ENCODE results near the gene LRP8.
"Not testable (repeated sequence)": the region's sequence is repeated elsewhere in the genome, so short reads cannot be mapped to it uniquely, and the experiment has no call there.

LRP8 gene

DNA sequence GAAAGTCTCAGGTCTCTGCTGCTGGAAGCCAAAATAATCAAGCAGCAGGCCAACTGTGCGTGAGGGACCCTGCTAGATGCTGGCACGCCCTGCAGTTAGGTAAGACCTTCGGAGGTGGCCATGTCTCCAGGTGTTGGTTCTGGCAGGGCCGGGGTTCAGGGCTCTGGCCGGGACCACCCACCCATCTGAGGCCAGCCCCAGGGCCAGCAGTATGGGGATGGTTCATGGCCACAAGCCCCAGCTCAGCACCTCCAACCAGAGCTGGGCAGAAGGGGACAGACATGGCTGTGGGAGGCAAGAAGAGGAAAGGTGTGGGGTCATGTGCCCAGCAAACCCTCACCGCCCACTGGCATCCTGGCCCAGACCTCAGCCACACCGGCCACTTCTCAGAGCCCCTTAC, 23.3 kb downstream of the LRP8 start:
- no peak for DNase-seq (ENCODE audit: low read depth)

DNA sequence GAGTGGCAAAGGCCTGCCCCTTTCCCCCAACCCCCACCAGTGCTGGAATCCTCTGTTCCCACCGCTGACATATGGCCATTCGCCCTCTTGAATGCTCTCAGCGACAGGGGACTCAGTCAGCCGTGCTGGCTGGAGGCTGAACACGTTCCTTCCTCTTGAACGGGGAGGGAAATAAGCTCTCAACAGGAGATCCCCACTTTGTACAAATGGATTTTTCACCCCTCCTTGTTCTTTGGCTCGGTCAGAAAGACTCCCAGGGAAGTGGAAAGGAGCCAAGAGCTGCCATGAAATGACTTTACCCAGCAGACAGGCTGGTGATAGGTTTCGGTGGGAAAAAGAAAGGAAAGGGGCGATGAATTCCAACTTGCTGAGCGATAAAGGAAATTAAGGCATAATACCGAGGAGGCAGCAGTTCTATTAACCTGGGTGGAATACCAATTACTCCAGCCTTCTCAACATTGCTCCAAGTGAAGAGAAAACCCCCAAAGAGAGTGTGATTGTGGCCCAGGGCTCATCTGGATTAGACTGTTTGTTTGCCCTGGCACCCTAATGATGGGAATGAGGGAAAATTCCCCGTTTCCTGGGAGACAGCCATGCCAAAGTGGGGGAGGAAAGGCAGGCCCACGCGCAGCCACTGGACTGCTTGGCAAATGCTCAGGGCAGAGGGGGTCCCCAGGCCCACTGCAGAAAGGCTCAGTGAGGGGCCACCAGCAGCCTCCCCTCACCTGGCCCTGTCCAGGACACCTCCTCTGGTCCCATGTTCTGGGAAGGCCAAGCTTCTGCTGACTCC, 23.9 kb downstream of the LRP8 start:
- DNase-seq (ENCODE audit: low read depth): no peak

DNA sequence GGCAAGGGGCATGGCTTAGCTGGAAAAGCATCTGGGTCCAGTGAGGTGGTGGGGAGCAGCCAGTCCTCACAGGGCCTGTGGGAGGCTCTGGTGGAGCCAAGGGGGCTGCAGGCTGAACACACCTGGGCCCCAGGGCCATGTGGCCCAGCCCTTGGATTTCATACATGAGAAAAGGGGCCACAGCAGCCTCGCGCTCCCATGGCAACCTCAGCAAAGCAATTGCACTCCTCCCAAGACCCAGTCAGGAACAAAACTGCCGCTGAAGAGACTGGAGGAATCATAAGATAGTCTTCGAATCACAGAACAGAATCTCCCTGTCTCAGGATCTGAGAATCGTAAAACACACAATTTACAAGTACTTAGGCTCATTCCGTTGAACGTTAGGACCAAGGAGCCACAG, 24.6 kb downstream of the LRP8 start:
- no peak for DNase-seq (ENCODE audit: low read depth)

DNA sequence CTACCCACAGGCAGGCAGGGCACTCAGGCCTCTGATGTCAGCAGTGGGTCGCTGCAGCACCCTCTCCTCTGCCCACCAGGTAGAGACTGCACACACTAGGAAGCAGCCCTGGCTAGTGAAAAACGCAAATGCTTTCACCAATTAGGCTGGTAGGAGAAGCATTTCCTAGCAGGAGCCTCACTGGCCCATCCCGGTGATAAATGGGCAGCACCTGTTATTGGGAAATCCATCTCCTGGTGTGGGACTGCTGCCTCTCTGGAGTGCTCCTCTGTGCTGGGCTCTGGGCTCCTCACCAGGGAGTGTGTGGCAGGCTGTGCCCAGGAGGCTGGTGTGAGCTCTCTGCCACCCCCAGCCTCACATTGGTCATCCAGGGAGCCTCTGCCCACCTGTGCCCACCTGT, 28.6 kb downstream of the LRP8 start:
- DNase-seq (ENCODE audit: low read depth): no peak

DNA sequence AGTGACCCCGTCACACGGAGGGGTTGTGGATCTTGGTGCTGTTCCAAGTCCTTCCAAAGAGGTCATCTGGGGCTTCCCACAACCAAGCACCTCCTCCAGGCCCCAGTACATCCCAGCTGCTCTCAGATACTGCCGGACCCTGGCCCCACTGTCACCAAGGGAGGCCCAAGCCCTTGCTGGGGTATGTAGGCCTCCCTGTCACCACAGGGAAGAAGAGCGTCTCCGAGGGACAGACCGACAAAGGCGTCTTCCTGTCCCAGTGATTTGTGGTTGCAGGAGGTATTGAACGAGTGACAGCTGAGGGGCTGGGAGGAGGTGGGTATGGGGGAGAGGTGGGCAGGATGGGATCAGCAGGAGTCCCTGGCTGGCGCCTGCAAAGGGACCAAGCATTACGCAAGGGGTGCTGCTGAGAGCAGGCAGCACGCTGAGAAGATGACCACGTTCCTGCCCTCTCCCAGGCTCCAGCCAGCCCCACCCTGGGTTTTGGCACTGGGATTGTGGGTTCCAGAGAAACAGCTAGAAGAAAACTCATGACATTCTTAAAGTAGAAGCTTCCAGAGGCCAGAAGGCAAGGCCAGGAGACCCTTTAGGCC, 29.7 kb downstream of the LRP8 start:
- no peak for DNase-seq (ENCODE audit: low read depth)

DNA sequence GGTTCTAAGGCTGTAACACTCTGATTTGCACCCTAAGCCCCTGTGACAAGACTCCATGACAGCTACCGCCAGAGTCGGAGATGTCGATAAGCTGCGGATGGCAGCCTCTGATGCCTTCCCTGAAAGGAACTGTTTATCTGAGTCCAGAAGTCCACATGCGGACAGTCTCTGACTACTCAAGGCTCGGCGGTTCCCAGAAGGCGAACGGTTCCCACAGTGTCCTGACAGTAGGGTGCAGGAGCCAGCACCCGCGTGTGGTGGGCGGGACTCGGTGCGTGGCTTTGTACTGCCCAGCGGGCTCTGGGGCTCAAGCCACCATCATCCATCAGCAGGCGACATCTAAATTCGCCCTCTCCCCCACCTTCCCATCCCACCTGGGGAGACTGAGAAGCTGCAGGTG, 30.7 kb downstream of the LRP8 start:
- DNase-seq (ENCODE audit: low read depth): no peak

DNA sequence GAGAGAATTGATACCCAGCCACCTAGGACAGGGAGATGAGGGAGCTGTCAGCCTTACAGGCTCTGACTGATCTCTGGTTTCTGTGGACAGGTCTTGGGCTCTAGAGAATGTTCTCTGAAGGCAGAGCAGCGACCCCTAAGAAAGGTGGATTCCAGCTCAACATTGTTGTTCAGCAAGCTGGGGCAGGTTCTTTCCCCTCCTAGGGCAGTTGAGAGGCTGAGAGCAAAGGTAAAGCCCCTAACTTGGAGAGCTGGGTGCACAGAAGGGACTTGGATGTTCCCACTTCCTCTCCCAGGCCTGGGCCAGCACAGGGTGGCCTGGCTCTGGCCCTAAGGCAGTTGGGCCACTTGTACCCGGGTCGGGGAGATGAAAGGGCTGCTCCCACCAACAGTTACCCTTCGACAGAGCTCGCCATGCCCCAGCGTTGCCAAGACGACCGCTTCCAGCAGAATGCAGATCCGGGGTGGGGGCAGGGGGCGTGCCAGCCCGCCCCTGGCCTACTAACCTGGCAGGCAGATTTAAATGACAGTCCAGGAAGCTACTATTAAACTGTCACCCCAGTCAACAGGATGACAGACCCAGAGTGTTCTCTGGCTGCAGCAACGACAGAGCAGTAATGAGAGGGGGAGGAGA, 31.6 kb downstream of the LRP8 start:
- no peak for DNase-seq (ENCODE audit: low read depth)

DNA sequence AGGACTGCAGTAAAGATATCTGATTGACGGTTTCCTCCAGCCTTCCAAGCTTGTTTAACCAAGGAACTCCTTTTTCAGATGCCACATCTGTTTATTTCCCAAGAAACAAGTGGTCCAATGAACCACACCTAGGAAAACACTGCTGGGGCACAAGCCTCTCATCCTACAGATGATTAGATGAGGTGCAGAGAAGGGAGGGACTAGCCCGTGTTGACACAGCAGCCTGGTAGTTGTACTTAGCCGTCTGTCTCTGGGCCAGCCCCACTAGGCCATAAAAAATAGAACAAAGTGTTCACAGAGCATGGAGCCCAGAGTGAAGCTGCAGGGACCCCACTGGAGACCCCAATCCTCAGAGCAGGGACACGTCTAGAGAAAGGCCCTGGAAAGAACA, 32.1 kb downstream of the LRP8 start:
- DNase-seq (ENCODE audit: low read depth): no peak

DNA sequence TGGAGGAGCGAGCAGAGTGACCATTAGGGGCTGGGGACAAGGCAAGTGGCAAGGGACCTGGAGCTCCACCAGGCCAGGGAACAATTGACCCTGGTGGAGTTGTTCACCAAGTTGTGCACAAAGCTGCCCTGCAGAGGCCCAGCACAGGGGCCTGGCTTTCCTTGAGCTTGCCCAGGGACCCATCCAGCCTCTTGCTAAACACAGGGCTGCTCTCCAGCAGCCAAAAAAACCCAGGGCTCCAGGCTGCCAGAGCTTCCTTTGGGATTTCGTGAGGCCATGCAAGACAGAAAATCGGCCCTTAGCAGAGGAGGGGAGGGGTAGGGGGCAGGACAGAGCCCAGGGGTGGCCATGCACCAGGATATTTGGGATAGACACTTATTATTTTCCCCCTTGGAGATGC, 32.6 kb downstream of the LRP8 start:
- DNase-seq (ENCODE audit: low read depth): no peak

DNA sequence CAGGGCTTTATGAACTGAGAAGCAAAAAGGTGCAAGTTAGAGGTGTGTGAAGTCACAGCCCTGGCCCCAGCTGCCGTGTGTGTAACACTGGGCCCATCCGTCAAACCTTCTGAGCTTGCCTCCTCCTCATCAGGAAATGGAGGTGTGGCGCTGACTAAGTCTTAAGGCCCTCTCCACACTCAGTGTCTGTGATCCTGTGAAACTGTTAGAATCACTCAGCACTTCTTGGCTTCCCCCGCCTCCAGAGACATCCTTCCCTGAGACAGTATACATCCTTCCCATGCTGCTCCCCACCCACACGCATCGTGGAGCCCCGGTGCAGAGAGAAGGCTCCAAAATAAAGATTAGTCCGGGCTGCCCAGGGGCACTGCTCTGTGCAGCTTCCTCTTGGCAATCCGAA, 33.3 kb downstream of the LRP8 start:
- DNase-seq (ENCODE audit: low read depth): no peak

DNA sequence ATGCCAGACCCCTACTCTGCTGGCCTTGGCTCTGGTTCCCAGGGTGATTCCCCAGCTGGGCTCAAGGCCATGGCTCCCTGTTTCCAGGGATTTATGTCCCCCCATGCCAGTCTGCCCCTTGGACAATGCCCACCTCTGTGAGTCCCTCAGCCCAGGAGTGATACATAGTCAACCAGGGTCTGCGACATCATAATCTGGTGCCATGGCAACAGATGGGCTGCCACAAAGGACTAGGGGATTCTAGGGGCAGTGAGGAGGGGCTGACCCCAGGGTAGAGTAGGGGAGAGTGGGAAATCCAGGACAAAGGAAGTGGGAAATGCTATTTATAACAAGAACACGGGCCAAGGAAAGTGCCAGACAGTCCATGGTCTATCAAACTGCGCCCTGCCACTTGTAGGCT, 33.8 kb downstream of the LRP8 start:
- DNase-seq (ENCODE audit: low read depth): no peak

DNA sequence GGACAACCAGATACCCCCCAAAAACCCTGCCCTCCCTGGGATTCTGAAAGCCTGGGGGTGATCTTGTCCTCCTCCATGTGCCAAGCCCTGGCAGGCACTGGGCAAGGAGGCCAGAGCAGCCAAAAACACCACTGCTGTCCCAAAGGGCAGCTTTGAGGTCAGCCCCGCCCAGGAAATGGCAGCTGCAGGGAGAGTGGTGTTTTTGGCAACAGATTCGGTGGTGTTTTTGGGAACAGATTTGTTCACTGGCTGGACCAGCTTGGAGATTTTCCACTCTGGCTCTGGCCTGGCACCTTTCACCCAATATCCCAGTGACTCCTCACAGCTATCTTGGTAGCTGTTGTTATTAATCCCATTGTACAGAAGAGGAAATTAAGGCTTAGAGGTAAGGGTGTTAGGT, 34.7 kb downstream of the LRP8 start:
- DNase-seq (ENCODE audit: low read depth): peak; percentile 19

DNA sequence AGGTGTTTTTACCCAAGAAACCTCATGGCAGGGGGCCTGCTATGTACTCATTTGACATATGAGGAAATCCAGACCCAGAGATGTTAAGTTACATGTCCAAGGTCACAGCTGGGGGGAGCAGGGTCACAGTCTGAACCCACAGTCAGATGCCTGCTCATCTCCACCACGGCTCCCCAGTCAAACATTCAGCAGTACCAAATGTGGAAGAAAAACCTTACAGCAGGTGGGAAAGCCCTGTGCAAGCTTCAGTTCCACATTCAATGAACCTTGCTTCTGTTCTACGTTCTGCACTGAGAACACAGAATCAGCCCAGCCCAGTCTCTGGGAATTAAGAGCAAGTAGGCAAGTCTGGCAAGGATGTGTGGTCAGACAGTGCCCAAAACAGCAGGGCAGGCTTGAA, 35.2 kb downstream of the LRP8 start:
- no peak for DNase-seq (ENCODE audit: low read depth)

DNA sequence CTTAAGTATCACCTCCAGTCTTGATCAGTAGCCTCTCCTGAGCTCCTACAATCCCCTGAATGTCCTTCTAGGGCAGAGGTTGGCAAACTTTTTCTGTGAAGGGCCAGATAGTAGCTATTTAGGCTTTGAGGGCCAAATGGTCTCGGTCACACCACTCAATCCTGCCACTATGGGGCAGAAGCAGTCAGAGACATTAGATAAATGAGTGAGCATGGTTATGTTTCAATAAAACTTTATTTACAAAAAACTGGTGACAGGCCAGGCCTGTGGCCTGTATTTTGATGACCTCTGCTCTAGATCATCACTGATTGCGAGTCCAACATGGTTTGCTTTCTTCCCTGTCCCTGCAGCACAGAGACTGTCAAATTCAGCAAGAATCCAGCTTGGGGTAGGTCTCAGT, 36.3 kb downstream of the LRP8 start:
- DNase-seq (ENCODE audit: low read depth): no peak

DNA sequence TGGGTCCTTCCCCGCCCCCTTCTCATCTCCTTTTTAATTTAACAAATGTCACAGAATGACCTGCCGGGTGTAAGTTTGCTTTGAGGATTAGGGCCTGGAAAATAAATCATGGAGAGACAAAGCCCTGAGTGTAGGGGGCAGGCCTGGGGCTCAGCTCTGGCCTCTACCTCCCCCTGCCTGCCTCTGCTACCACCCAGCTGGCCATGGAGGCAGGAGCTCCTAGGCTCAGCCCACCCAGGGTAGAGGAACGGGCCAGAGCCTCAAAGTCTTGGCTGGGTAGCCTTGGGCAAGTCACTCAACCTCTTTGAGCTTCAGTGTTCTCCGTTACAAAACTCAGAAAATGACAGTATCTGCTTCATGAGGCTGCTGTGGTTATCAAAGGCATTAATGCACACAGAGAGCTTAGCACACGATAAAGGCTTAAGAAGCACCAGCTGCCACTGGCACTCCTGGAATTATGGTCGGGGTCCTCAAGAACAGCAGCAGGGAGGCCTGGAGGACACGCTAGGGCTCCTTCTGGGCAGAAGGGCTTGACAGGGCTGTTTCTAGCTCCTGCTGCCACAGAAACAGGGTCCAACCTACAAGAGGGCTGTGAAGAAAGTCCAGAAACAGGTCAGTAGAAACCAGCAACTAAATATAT, 39.0 kb downstream of the LRP8 start:
- DNase-seq (ENCODE audit: low read depth): no peak

DNA sequence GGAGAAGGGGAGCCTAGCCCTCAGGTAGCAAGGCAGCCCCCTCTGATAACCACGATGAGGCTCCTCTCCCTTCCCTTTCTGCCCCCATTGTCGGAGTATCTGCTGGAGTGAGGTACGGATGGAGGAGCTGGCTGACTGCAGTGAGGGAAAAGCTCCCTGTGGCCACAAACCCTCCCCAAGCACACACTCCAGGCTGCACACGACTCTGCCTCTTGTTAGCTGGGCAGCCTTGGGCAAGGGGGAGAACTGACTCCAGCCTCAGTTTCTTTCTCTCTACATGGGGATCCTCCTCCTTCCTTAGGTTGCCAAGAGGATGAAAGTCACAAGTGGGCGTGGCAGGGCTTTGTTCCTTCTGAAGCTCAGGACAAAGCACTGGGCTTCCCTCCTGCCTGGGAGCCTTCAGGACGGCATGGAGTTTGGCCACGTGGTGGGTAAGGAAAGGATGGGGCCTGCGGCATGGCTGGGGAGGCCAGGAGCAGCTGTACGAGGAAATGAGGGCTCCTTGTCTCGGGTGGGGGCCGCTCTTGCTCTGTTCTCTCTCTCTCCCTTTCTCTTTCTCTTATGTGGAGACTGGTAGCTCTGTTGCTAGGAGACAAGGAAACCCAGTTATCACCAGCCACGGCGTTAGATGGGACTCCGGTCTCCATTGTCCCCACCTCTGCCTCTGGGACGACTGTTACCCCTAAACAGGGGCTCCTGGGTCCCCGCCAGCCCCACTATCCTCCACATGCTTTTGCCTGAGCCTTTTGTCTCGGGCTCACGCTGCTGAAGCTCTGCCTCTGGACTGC, 39.7 kb downstream of the LRP8 start:
- DNase-seq (ENCODE audit: low read depth): no peak

DNA sequence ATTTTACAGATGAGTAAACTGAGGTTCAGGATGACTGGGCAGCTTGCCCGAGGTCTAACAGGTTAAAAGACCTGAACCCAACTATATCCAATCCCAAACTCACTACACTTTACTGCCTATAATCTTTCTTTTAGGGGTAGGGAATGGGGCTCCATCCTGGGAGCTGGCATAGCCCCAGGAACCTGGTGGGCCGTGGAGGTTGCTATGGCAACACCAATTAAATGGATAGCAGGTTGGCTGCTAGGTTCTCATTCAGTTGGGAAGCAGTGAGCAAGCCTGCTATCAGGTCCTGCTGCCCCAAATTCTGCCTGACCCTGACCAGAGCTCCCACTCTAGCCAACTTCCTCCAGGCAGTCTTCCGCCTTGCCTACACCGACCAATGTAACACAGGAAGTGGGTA, 40.9 kb downstream of the LRP8 start:
- DNase-seq (ENCODE audit: low read depth): no peak

DNA sequence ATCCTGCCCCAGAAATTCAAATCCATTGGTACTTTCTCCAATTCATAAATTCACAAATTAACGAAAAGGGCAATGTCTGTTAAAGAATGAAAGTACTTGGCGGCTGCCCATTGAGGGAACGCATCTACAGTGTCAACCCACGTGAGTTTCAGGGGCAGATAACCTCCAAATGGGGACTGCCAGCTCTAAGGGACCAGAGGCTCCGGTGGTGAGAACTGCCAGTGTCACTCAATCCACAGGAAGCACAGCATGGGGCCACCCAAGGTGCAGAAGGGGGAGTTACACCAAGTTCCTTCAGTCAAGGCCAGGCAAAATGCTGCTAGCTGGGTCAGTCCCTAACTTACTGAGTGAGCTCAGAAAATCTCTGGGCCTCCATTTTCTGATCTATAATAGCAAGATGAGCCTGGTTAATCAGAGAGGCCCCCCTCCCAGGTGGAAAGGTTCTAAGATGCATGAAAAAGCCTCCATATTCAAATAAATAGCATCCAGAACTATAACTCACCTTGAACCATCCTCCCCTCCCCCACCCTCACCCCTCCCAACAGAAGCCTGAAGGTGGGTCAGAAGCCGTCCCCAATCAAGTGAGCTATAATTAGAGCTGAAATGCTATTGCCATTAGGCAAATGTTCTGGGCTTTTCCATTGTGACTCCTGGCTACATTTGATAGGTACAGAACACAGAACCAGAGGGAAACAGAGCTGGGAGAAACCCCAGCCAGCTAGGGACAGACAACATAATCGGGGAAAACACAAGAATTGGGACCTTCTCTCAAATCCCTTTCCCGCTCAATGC, 41.7 kb downstream of the LRP8 start:
- no peak for DNase-seq (ENCODE audit: low read depth)

DNA sequence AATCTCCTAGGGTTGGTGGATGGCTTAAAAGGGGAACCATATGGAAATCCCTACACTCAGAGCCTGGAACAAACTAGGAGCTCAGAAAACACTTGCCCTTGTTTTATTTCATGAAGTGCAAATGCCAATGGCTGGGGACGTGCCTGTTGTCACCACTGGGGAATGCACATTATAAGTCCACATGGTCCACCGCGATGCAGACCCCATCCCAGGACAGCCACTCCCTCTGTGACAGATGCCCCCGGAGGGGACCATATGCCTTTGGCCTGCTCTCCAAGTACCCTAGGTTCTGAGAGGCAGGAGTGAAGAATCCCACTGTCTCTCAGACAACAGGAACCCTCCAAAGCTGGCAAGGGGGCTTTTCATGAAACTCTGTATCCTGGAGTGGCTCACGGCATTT, 42.3 kb downstream of the LRP8 start:
- no peak for DNase-seq (ENCODE audit: low read depth)

DNA sequence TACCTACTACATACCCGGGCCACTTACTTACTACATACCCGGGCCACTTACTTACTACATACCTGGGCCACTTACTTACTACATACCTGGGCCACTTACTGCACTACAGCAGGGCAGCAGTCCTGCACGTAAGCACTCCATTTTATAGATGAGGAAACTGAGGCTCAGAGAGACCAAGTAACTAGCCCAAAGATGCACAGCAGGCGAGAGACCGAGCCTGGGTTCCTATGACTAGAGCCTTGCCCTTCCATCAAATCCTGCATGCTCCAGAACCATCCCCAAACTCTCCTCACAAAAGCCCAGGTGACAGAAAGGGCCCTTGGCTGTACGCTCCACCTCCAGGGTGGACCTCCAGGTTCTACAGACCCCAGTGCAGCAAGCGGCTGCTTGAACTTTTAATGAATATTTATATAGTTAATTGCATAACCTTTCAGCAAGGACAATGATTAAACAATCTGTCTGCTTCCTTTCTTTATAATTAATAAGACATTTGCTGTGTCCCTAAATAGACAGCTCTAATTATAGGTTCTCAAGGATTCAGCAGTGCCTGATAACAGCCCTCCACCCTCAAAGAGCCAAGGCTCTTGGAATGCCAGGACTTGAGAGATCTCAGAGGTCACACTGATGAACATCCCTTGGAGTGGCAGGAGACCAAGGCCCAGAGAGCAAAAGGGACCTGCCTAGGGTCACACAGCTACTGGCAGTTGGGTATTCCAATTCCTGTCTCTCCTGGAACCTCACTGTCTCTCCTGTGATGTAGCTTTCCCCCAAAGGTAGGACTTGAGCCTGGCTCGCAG, 43.4 kb downstream of the LRP8 start:
- DNase-seq (ENCODE audit: low read depth): no peak

DNA sequence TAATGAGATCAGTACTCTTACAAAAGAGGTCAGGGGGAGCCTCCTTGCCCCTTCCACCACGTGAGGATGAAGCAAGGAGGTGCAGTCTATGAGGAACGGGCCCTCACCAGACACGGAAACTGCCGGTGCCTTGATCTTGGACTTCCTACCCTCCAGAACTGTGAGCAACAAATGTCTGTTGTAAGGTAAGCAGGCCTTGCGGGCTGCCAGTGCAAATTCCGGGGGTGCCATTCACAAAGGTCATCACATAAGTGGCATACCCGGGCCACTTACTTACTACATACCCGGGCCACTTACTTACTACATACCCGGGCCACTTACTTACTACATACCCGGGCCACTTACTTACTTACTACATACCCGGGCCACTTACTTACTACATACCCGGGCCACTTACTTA, 44.7 kb downstream of the LRP8 start:
- not testable (repeated sequence) for DNase-seq (ENCODE audit: low read depth)
